HepG2 (cell line): ENCODE results near the gene PRRC2A. TPM values are rescaled to one million over a fixed set of nuclear protein-coding genes. Genes with fewer than 3 reads are reported as not detected.
A peak's percentile ranks its signal among the peaks of the same experiment; 100 is the strongest.

Experiments used
- ATF7-NPFF ChIP-seq: sonication (generic); formaldehyde crosslinking; IDR thresholded peaks from 2 replicates; pipeline ENCODE4 v1.8.1; 2023; ENCODE audit warnings: mild to moderate bottlenecking, low read depth, missing genetic modification reagents, moderate library complexity
- CHD4 ChIP-seq: fragments of 200-600 bp; sonication (generic); IDR thresholded peaks from 2 replicates; pipeline ENCODE4 v1.7.0; 2017; ENCODE audit warnings: mild to moderate bottlenecking, low read length, borderline replicate concordance
- HDAC6 ChIP-seq: fragments of 200-600 bp; sonication (generic); IDR thresholded peaks from 2 replicates; pipeline ENCODE4 v1.7.0; 2017; ENCODE audit warnings: mild to moderate bottlenecking, antibody characterized with exemption, low read length, low read depth
- JUN ChIP-seq: sonication (generic); formaldehyde crosslinking; IDR thresholded peaks from 2 replicates; pipeline ENCODE4 v1.4.0; 2020; ENCODE audit warnings: mild to moderate bottlenecking, missing genetic modification reagents
- MAF1 ChIP-seq: sonication (generic); formaldehyde crosslinking; IDR thresholded peaks from 2 replicates; pipeline ENCODE4 v1.5.0; 2020; ENCODE audit warnings: missing genetic modification reagents, borderline replicate concordance
- NR2F6 ChIP-seq, 2 experiments: IDR thresholded peaks; 2 replicates each; pipeline ENCODE4 v1.6.1; 2016; ENCODE audit warnings: antibody characterized with exemption in 1 of 2, mild to moderate bottlenecking in 1 of 2
- PAF1 ChIP-seq: IDR thresholded peaks from 2 replicates; pipeline ENCODE4 v1.6.1; 2016; ENCODE audit warnings: missing genetic modification reagents, missing compliant biosample characterization
- PAWR ChIP-seq: sonication (generic); formaldehyde crosslinking; IDR thresholded peaks from 2 replicates; pipeline ENCODE4 v1.4.0; 2020; ENCODE audit warnings: missing genetic modification reagents, mild to moderate bottlenecking, borderline replicate concordance
- PHF5A ChIP-seq: IDR thresholded peaks from one replicate; pipeline ENCODE4 v1.6.1; 2018; ENCODE audit warnings: low read depth, missing genetic modification reagents; ENCODE audit not compliant: unreplicated experiment
- SRSF9 ChIP-seq: fragments of 200-400 bp; formaldehyde crosslinking; IDR thresholded peaks from 2 replicates; pipeline ENCODE4 v1.6.1; 2018; ENCODE audit warnings: borderline replicate concordance, mild to moderate bottlenecking, low read depth, low read length; ENCODE audit not compliant: insufficient read depth, poor library complexity, severe bottlenecking
- ZNF501 ChIP-seq: sonication (generic); formaldehyde crosslinking; IDR thresholded peaks from 2 replicates; pipeline ENCODE4 v1.5.1; 2020; ENCODE audit warnings: mild to moderate bottlenecking, moderate library complexity, missing genetic modification reagents
- ZZZ3 ChIP-seq: sonication (generic); formaldehyde crosslinking; IDR thresholded peaks from 2 replicates; pipeline ENCODE4 v1.4.0; 2020; ENCODE audit warnings: missing genetic modification reagents, mild to moderate bottlenecking, borderline replicate concordance
- polyA plus RNA-seq, 8 experiments: library from polyadenylated mRNA; depleted of rRNA in 3 of 8; stranded (reverse) in 7 of 8; unstranded in 1 of 8; fragments of >200 nt; fragmentation: Illumina TruSeq in 4 of 8; extraction: Trizol in 4 of 8; gene quantifications; 2 replicates each; pipeline versions ENCODE4 v1.2.1 to v1.2.3, GENCODE V29; 2011 to 2016; ENCODE audit warnings: low read depth in 4 of 8, missing spikeins in 1 of 8, mixed read lengths in 1 of 8; ENCODE audit not compliant: insufficient read depth in 1 of 8
- total RNA-seq, 5 experiments: library from RNA; depleted of rRNA; stranded (reverse); fragments of >200 nt; fragmentation: Illumina TruSeq; extraction: Trizol; gene quantifications; 2 replicates each; pipeline ENCODE4 v1.2.3, GENCODE V29; 2016; ENCODE audit warnings: low read depth in 1 of 5
- TF ChIP-seq, protein P1 (sequence below): sonication (generic); formaldehyde crosslinking; IDR thresholded peaks from 2 replicates; pipeline ENCODE4 v1.4.0; 2020; ENCODE audit warnings: mild to moderate bottlenecking, missing genetic modification reagents
- TF ChIP-seq, protein P2 (sequence below): IDR thresholded peaks from 2 replicates; pipeline ENCODE4 v1.6.1; 2016; ENCODE audit warnings: low read depth, missing genetic modification reagents, missing compliant biosample characterization
- TF ChIP-seq, protein P3 (sequence below): sonication (generic); formaldehyde crosslinking; IDR thresholded peaks from 2 replicates; pipeline ENCODE4 v1.5.0; 2020; ENCODE audit warnings: missing genetic modification reagents
- TF ChIP-seq, protein P4 (sequence below): sonication (generic); formaldehyde crosslinking; IDR thresholded peaks from 2 replicates; pipeline ENCODE4 v1.5.1; 2020; ENCODE audit warnings: mild to moderate bottlenecking, missing genetic modification reagents, moderate library complexity

Gene PRRC2A
- total and polyA plus RNA-seq, 2 of the 13 experiments (the other 11 are each of a cell fraction or from before 2014, with no cell fraction given), result 38.9 to 47.4 TPM

DNA sequence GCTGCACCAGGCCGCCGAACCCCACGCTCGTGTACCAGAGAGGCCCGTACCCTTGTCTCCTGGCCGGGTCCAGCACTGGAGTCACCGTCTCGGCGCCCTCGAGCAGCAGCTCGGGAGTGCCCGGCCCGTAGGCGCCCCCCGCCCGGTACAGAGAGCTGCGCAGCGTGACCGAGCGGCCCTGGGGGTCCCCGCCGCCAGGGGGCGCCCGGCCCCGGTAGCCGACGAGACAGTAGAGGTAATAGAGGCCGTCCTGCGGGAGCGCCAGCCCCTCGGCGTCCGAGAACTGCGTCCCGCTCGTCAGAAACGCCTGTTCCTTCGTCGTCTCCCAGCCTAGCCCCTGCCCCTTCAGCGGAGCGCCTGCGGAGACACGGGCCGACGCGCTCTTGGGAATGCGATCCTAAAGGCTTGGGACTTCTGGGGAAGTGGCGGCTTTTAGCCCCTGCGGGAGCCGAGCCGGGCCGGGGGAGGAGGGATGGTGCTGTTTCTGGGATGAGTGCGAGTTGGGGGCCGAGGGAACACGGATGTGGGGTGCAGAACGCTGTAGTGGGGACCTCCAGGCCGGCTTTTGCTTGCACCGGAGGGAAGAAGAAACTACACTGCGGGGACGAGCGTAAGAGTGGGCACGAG is 39.6 kb upstream of the PRRC2A start (continued):
- TF ChIP-seq, protein P1, sequence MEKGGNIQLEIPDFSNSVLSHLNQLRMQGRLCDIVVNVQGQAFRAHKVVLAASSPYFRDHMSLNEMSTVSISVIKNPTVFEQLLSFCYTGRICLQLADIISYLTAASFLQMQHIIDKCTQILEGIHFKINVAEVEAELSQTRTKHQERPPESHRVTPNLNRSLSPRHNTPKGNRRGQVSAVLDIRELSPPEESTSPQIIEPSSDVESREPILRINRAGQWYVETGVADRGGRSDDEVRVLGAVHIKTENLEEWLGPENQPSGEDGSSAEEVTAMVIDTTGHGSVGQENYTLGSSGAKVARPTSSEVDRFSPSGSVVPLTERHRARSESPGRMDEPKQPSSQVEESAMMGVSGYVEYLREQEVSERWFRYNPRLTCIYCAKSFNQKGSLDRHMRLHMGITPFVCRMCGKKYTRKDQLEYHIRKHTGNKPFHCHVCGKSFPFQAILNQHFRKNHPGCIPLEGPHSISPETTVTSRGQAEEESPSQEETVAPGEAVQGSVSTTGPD (CRISPR knock-in tag), result no peak
- TF ChIP-seq ZNF501 (peak; percentile 71; the same call in 1 of the 2 replicates), ZZZ3 (CRISPR knock-in tag) (no peak), MAF1 (CRISPR knock-in tag) (no peak), PAWR (CRISPR knock-in tag) (no peak), JUN (CRISPR knock-in tag) (no peak), PHF5A (CRISPR knock-in tag) (no peak), SRSF9 (no peak), ATF7-NPFF (CRISPR knock-in tag) (no peak), HDAC6 (no peak), CHD4 (no peak), PAF1 (CRISPR knock-in tag) (no peak), NR2F6 (IDR thresholded peaks at IDR 0.05) (peak; percentile 9; the same call in 1 of the 2 replicates), NR2F6 (CRISPR knock-in tag; IDR thresholded peaks at IDR 0.05) (0 out of 2 replicates have a peak, but pooled peaks have one; percentile 9)
- TF ChIP-seq, protein P2, sequence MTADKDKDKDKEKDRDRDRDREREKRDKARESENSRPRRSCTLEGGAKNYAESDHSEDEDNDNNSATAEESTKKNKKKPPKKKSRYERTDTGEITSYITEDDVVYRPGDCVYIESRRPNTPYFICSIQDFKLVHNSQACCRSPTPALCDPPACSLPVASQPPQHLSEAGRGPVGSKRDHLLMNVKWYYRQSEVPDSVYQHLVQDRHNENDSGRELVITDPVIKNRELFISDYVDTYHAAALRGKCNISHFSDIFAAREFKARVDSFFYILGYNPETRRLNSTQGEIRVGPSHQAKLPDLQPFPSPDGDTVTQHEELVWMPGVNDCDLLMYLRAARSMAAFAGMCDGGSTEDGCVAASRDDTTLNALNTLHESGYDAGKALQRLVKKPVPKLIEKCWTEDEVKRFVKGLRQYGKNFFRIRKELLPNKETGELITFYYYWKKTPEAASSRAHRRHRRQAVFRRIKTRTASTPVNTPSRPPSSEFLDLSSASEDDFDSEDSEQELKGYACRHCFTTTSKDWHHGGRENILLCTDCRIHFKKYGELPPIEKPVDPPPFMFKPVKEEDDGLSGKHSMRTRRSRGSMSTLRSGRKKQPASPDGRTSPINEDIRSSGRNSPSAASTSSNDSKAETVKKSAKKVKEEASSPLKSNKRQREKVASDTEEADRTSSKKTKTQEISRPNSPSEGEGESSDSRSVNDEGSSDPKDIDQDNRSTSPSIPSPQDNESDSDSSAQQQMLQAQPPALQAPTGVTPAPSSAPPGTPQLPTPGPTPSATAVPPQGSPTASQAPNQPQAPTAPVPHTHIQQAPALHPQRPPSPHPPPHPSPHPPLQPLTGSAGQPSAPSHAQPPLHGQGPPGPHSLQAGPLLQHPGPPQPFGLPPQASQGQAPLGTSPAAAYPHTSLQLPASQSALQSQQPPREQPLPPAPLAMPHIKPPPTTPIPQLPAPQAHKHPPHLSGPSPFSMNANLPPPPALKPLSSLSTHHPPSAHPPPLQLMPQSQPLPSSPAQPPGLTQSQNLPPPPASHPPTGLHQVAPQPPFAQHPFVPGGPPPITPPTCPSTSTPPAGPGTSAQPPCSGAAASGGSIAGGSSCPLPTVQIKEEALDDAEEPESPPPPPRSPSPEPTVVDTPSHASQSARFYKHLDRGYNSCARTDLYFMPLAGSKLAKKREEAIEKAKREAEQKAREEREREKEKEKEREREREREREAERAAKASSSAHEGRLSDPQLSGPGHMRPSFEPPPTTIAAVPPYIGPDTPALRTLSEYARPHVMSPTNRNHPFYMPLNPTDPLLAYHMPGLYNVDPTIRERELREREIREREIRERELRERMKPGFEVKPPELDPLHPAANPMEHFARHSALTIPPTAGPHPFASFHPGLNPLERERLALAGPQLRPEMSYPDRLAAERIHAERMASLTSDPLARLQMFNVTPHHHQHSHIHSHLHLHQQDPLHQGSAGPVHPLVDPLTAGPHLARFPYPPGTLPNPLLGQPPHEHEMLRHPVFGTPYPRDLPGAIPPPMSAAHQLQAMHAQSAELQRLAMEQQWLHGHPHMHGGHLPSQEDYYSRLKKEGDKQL, result 0 out of 2 replicates have a peak, but pooled peaks have one; percentile 54
- TF ChIP-seq, protein P3, sequence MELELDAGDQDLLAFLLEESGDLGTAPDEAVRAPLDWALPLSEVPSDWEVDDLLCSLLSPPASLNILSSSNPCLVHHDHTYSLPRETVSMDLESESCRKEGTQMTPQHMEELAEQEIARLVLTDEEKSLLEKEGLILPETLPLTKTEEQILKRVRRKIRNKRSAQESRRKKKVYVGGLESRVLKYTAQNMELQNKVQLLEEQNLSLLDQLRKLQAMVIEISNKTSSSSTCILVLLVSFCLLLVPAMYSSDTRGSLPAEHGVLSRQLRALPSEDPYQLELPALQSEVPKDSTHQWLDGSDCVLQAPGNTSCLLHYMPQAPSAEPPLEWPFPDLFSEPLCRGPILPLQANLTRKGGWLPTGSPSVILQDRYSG, result no peak
- TF ChIP-seq, protein P4, sequence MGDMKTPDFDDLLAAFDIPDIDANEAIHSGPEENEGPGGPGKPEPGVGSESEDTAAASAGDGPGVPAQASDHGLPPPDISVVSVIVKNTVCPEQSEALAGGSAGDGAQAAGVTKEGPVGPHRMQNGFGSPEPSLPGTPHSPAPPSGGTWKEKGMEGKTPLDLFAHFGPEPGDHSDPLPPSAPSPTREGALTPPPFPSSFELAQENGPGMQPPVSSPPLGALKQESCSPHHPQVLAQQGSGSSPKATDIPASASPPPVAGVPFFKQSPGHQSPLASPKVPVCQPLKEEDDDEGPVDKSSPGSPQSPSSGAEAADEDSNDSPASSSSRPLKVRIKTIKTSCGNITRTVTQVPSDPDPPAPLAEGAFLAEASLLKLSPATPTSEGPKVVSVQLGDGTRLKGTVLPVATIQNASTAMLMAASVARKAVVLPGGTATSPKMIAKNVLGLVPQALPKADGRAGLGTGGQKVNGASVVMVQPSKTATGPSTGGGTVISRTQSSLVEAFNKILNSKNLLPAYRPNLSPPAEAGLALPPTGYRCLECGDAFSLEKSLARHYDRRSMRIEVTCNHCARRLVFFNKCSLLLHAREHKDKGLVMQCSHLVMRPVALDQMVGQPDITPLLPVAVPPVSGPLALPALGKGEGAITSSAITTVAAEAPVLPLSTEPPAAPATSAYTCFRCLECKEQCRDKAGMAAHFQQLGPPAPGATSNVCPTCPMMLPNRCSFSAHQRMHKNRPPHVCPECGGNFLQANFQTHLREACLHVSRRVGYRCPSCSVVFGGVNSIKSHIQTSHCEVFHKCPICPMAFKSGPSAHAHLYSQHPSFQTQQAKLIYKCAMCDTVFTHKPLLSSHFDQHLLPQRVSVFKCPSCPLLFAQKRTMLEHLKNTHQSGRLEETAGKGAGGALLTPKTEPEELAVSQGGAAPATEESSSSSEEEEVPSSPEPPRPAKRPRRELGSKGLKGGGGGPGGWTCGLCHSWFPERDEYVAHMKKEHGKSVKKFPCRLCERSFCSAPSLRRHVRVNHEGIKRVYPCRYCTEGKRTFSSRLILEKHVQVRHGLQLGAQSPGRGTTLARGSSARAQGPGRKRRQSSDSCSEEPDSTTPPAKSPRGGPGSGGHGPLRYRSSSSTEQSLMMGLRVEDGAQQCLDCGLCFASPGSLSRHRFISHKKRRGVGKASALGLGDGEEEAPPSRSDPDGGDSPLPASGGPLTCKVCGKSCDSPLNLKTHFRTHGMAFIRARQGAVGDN (CRISPR knock-in tag), result peak; percentile 92
